NB4 (cell line): ENCODE results near the gene CD300LG.

Experiments
- POLR2A ChIP-seq: IDR thresholded peaks from 2 replicates; pipeline ENCODE4 v1.6.1; 2011; ENCODE audit warnings: mild to moderate bottlenecking; ENCODE audit not compliant: insufficient read length; ENCODE audit errors: extremely low read depth
- TF ChIP-seq, protein P1 (sequence below): IDR thresholded peaks from one replicate; pipeline ENCODE4 v1.5.1; 2012; ENCODE audit warnings: low read depth, low read length

DNA sequence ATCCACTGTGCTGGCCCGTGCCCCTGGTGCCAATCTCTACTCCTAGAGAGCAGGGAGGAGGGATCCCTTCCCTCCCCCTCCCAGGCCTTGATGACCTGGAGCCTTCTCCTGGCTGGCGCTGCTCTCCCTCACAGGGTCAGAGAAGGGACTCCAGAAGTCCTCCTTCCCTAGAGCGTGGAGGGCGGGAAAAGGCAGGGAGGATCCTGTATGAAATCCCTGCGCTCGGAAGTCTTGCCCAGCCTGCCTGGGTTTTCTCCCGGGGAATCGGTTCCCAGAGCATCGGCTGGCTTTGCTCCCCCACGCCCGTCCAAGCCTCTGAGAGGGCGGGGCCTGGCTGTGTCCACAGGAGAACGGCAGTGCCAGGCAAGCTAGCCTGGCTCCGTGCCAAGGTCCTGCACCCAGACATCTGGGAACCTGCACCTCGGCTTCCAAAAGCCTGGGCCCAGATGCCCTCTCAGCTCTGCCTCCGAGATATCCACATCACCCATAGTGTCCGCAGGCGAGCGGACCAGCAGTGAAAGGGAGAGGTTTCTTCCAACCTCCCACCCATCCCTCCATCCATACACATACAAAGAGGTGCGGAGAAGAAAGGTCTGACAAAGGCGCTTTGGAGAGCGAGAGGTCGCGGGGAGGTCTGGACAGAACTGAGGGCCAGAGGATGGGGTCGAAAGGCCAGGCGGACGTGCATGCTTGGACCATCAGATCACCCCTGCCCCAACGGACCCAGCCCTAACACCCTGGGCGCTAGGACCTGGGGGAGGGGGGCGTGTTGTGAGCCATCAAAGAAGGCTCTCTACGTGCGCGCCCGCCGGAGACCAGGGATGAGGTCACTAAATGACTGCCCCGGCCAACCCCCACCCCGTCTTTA is 59.2 kb downstream of the CD300LG start:
- TF ChIP-seq, protein P1, sequence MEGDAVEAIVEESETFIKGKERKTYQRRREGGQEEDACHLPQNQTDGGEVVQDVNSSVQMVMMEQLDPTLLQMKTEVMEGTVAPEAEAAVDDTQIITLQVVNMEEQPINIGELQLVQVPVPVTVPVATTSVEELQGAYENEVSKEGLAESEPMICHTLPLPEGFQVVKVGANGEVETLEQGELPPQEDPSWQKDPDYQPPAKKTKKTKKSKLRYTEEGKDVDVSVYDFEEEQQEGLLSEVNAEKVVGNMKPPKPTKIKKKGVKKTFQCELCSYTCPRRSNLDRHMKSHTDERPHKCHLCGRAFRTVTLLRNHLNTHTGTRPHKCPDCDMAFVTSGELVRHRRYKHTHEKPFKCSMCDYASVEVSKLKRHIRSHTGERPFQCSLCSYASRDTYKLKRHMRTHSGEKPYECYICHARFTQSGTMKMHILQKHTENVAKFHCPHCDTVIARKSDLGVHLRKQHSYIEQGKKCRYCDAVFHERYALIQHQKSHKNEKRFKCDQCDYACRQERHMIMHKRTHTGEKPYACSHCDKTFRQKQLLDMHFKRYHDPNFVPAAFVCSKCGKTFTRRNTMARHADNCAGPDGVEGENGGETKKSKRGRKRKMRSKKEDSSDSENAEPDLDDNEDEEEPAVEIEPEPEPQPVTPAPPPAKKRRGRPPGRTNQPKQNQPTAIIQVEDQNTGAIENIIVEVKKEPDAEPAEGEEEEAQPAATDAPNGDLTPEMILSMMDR, result no peak
- no peak for TF ChIP-seq POLR2A
